ENCODE results near the gene MACROH2A2. TPM values are rescaled to one million over a fixed set of nuclear protein-coding genes. Genes with fewer than 3 reads are reported as not detected.
"Not testable (repeated sequence)": the region's sequence is repeated elsewhere in the genome, so short reads cannot be mapped to it uniquely, and the experiment has no call there.

MACROH2A2 gene
- total and polyA plus RNA-seq, 2 donors (not counting 1 experiment from before 2014, with no cell fraction given) = not detected

DNA sequence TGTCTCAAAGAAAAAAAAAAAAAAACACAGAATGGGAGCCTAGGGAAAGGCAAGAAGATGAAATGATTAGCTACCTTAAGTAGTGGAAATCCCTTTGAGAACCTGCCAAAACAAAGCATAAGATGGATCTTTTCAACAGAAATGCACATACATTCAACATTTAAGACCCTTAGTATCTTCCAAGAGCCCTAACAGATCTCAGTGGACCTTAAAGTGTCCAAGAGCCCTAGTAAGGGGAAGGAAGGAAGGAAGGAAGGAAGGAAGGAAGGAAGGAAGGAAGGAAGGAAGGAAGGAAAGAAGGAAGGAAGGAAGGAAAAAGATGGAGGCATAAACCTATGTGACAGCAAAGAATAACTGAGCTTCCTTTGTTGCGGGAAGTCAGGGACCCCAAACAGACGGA, 11.6 kb upstream of the MACROH2A2 start:
- no peak for DNase-seq
- WGBS (ENCODE audit: insufficient coverage) = 94% methylated on average over 2 of the region's 2 CpGs
- peaks cover 0 to 24% (median 3%) of the 10 kb centered on the region in 3 donors for H3K9me3 ChIP-seq (ENCODE audit: control extremely low read depth in 1 of 3, control insufficient read depth in 2 of 3, insufficient read depth in 1 of 3, low read length in 2 of 3)
- POLR2A ChIA-PET = no interaction called here
- H3K4me1 ChIP-seq (ENCODE audit: control insufficient read depth in 2 of 2, insufficient read depth in 2 of 2, low read length in 2 of 2) = no peaks in the 10 kb centered on the region
- peaks cover 21% of the 10 kb centered on the region for H3K27me3 Mint-ChIP-seq
- CTCF ChIA-PET = no interaction called here
- no peaks in the 10 kb centered on the region for H3K4me1 Mint-ChIP-seq
- H3K27ac Mint-ChIP-seq = no peak overlapping the region
- H4K20me1 ChIP-seq (ENCODE audit: control insufficient read depth, insufficient read depth, low read length, poor library complexity, severe bottlenecking) = no peaks in the 10 kb centered on the region
- no peak overlapping the region for H3K4me3 Mint-ChIP-seq
- peaks cover 0 to 4% (median 2%) of the 10 kb centered on the region in 4 experiments for H3K27me3 ChIP-seq (replicated peaks in 1 of 4; ENCODE audit: control extremely low read depth in 1 of 4, control insufficient read depth in 3 of 4, insufficient read depth in 4 of 4, low read length in 3 of 4)
- no peak overlapping the region for H3K27ac ChIP-seq (ENCODE audit: low read length in 2 of 2)
- no peak overlapping the region for H3K4me3 ChIP-seq (ENCODE audit: control extremely low read depth in 1 of 5, extremely low read depth in 1 of 5, insufficient read depth in 1 of 5, low read depth in 2 of 5, low read length in 4 of 5)
- TF ChIP-seq EZH2 (IDR thresholded peaks at IDR 0.05; ENCODE audit: borderline replicate concordance, insufficient read depth, low read depth, low read length, poor library complexity, severe bottlenecking) = no peak
- TF ChIP-seq CTCF (IDR thresholded peaks at IDR 0.05) = no peak
- intact Hi-C loops (cut with micrococcal nuclease) = no loop called here
- ATAC-seq (ENCODE audit: low read depth) = no peak
- peaks cover 10% of the 10 kb centered on the region for H3K9me3 Mint-ChIP-seq (ENCODE audit: insufficient read depth)
- H3K79me2 ChIP-seq (ENCODE audit: control insufficient read depth, insufficient read depth, low read length) = no peaks in the 10 kb centered on the region
- no peak overlapping the region for H3K4me2 ChIP-seq (replicated peaks; ENCODE audit: low read depth, low read length, poor library complexity, severe bottlenecking)
- no peaks in the 10 kb centered on the region for H3K36me3 ChIP-seq (replicated peaks in 1 of 2; ENCODE audit: control extremely low read depth in 1 of 2, control insufficient read depth in 1 of 2, extremely low read depth in 1 of 2, insufficient read depth in 2 of 2, low read length in 1 of 2)
- H2AFZ ChIP-seq (ENCODE audit: insufficient read depth, low read depth, low read length, poor library complexity, severe bottlenecking) = no peak overlapping the region
- H3K9ac ChIP-seq (ENCODE audit: low read length) = no peak overlapping the region

GRCh38 chr10:70041739-70042138, 10.9 kb upstream of the MACROH2A2 start:
- H3K9me3 Mint-ChIP-seq (ENCODE audit: insufficient read depth) = peaks cover 10% of the 10 kb centered on the region
- not testable (repeated sequence) for H3K27ac Mint-ChIP-seq

GRCh38 chr10:70047066-70047465, 5.6 kb upstream of the MACROH2A2 start:
- H2AFZ ChIP-seq (ENCODE audit: insufficient read depth, low read depth, low read length, poor library complexity, severe bottlenecking); H4K20me1 ChIP-seq (ENCODE audit: control insufficient read depth, insufficient read depth, low read length, poor library complexity, severe bottlenecking); H3K36me3 ChIP-seq (replicated peaks in 1 of 2; ENCODE audit: control extremely low read depth in 1 of 2, control insufficient read depth in 1 of 2, extremely low read depth in 1 of 2, insufficient read depth in 2 of 2, low read length in 1 of 2); DNase-seq; H3K4me1 Mint-ChIP-seq; H3K79me2 ChIP-seq (ENCODE audit: control insufficient read depth, insufficient read depth, low read length); ATAC-seq (ENCODE audit: low read depth); H3K4me3 Mint-ChIP-seq; H3K4me1 ChIP-seq (ENCODE audit: control insufficient read depth in 2 of 2, insufficient read depth in 2 of 2, low read length in 2 of 2); H3K9ac ChIP-seq (ENCODE audit: low read length); H3K9me3 Mint-ChIP-seq (ENCODE audit: insufficient read depth); H3K27ac ChIP-seq (ENCODE audit: low read length in 2 of 2); POLR2A ChIA-PET; H3K4me2 ChIP-seq (replicated peaks; ENCODE audit: low read depth, low read length, poor library complexity, severe bottlenecking); CTCF ChIA-PET; H3K27ac Mint-ChIP-seq; H3K4me3 ChIP-seq (ENCODE audit: control extremely low read depth in 1 of 5, extremely low read depth in 1 of 5, insufficient read depth in 1 of 5, low read depth in 2 of 5, low read length in 4 of 5); intact Hi-C loops (cut with micrococcal nuclease): not testable (repeated sequence)
- H3K9me3 ChIP-seq (ENCODE audit: control extremely low read depth in 1 of 3, control insufficient read depth in 2 of 3, insufficient read depth in 1 of 3, low read length in 2 of 3) = peaks cover 0 to 12% (median 1%) of the 10 kb centered on the region in 3 donors
- peaks cover 30% of the 10 kb centered on the region for H3K27me3 Mint-ChIP-seq
- H3K27me3 ChIP-seq (replicated peaks in 1 of 4; ENCODE audit: control extremely low read depth in 1 of 4, control insufficient read depth in 3 of 4, insufficient read depth in 4 of 4, low read length in 3 of 4) = peaks cover 0 to 12% (median 7%) of the 10 kb centered on the region in 4 experiments
- WGBS (ENCODE audit: insufficient coverage) = no CpG with 5 or more reads among the region's 4 CpGs

More at GRCh38 chr10:70041739-70042138, 10.9 kb upstream of the MACROH2A2 start:
- H4K20me1 ChIP-seq (ENCODE audit: control insufficient read depth, insufficient read depth, low read length, poor library complexity, severe bottlenecking); H3K4me1 ChIP-seq (ENCODE audit: control insufficient read depth in 2 of 2, insufficient read depth in 2 of 2, low read length in 2 of 2); H3K9ac ChIP-seq (ENCODE audit: low read length); H3K36me3 ChIP-seq (replicated peaks in 1 of 2; ENCODE audit: control extremely low read depth in 1 of 2, control insufficient read depth in 1 of 2, extremely low read depth in 1 of 2, insufficient read depth in 2 of 2, low read length in 1 of 2); DNase-seq; ATAC-seq (ENCODE audit: low read depth); H3K27ac ChIP-seq (ENCODE audit: low read length in 2 of 2); H3K4me3 Mint-ChIP-seq; H2AFZ ChIP-seq (ENCODE audit: insufficient read depth, low read depth, low read length, poor library complexity, severe bottlenecking); H3K4me1 Mint-ChIP-seq; CTCF ChIA-PET; H3K79me2 ChIP-seq (ENCODE audit: control insufficient read depth, insufficient read depth, low read length); POLR2A ChIA-PET; intact Hi-C loops (cut with micrococcal nuclease); H3K4me3 ChIP-seq (ENCODE audit: control extremely low read depth in 1 of 5, extremely low read depth in 1 of 5, insufficient read depth in 1 of 5, low read depth in 2 of 5, low read length in 4 of 5); H3K4me2 ChIP-seq (replicated peaks; ENCODE audit: low read depth, low read length, poor library complexity, severe bottlenecking); H3K27me3 ChIP-seq (replicated peaks in 1 of 4; ENCODE audit: control extremely low read depth in 1 of 4, control insufficient read depth in 3 of 4, insufficient read depth in 4 of 4, low read length in 3 of 4): not testable (repeated sequence)
- H3K9me3 ChIP-seq (ENCODE audit: control extremely low read depth in 1 of 3, control insufficient read depth in 2 of 3, insufficient read depth in 1 of 3, low read length in 2 of 3) = peaks cover 0 to 24% (median 3%) of the 10 kb centered on the region in 3 donors
- 88% methylated on average over 1 of the region's 8 CpGs for WGBS (ENCODE audit: insufficient coverage)
- H3K27me3 Mint-ChIP-seq = peaks cover 18% of the 10 kb centered on the region
